ENCODE results near the gene SEMA6A. TPM values are rescaled to one million over a fixed set of nuclear protein-coding genes. Genes with fewer than 3 reads are reported as not detected.

SEMA6A gene
- total RNA-seq, 1 experiment from 2014 or later, result not detected

DNA sequence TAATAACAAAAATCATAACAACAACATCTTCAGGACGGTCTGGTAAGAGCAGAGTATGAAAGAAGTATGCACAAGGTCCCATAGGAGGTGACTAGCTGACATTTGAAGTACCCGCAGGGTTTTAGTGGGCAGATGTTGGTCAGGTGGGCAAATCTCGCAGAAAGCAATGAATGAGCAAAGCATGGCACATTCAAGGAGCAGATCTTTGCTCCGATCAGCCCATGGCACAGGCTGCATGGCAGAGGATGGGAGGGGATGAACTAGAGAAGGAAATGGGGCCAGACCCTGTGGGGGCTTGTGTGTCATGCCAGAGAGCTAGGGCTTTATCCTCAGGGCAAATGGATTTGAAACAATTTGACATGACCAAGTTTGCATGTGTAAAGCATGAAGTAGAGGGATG, 90.0 kb downstream of the SEMA6A start:
- no peak overlapping the region for H3K9ac ChIP-seq (ENCODE audit: low read length)
- no peaks in the 10 kb centered on the region for H4K20me1 ChIP-seq (ENCODE audit: insufficient read depth, low read depth, low read length)
- no peak for DNase-seq
- H3K27me3 ChIP-seq (ENCODE audit: low read length), result no peaks in the 10 kb centered on the region
- no peak overlapping the region for H3K4me2 ChIP-seq (ENCODE audit: low read depth, low read length, poor library complexity, severe bottlenecking)
- H3K9me3 ChIP-seq (ENCODE audit: low read length), result no peaks in the 10 kb centered on the region
- no peak overlapping the region for H3K4me3 ChIP-seq (ENCODE audit: low read length)
- H3K36me3 ChIP-seq (ENCODE audit: insufficient read depth, low read length), result no peaks in the 10 kb centered on the region
- H3K4me1 ChIP-seq (ENCODE audit: low read length), result no peaks in the 10 kb centered on the region
- no peaks in the 10 kb centered on the region for H3K79me2 ChIP-seq (ENCODE audit: low read length)
- H3K9me2 ChIP-seq (replicated peaks; ENCODE audit: insufficient read depth, low read length), result no peaks in the 10 kb centered on the region
- no peak overlapping the region for H2AFZ ChIP-seq (ENCODE audit: low read length)
- no peak overlapping the region for H3K27ac ChIP-seq (ENCODE audit: low read length)

DNA sequence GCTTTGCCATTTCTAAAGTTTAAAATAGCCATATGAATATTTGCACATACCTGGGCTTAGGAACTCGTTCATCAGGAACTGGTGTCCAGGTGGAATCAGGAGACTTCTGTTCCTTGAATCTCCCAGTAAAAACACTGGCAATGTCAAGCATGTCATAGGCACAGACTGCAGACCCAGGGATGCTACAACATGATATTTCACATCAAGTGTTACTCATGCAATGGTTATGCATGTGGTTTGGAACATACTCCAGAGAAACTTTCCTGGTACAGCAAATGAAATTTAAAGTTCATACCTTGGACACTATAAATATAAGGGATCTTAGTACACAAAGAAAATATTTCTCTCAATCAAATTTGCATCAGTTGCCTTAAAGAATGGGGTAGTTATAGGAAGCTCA, 92.2 kb downstream of the SEMA6A start:
- no peaks in the 10 kb centered on the region for H3K79me2 ChIP-seq (ENCODE audit: low read length)
- no peak overlapping the region for H2AFZ ChIP-seq (ENCODE audit: low read length)
- H3K4me1 ChIP-seq (ENCODE audit: low read length), result no peaks in the 10 kb centered on the region
- DNase-seq, result no peak
- H3K9ac ChIP-seq (ENCODE audit: low read length), result no peak overlapping the region
- no peaks in the 10 kb centered on the region for H4K20me1 ChIP-seq (ENCODE audit: insufficient read depth, low read depth, low read length)
- no peak overlapping the region for H3K4me2 ChIP-seq (ENCODE audit: low read depth, low read length, poor library complexity, severe bottlenecking)
- H3K27ac ChIP-seq (ENCODE audit: low read length), result no peak overlapping the region
- H3K27me3 ChIP-seq (ENCODE audit: low read length), result no peaks in the 10 kb centered on the region
- H3K4me3 ChIP-seq (ENCODE audit: low read length), result no peak overlapping the region
- H3K9me2 ChIP-seq (replicated peaks; ENCODE audit: insufficient read depth, low read length), result no peaks in the 10 kb centered on the region
- H3K36me3 ChIP-seq (ENCODE audit: insufficient read depth, low read length), result no peaks in the 10 kb centered on the region
- no peaks in the 10 kb centered on the region for H3K9me3 ChIP-seq (ENCODE audit: low read length)

DNA sequence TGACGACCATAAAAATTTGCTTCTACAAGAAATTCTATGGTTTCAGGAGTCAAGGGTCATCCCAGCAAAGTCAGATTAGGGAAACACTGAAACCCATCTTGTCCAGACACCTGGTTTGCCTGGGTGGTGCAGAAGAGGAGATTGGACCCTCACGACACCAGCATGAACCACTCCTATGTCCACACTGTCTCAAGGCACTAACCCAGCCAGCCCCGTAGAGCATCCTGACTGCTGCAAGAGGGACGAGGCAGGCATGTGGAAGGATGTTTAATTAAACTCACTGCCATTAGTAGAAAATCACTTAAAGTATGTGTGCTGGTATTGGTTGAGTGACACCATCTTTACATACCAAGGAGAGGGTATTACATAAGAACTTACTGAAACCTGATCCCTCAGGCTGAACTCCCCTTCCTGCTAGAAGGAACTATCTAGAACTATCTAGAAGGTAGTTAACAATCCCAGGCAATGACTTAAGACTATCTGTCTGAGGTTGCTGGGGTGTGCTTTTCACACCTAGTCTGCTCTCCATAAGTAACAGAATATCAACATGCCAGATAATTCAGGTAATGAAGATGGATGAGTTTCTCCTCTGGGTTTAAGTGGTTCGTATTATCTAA, 93.6 kb downstream of the SEMA6A start:
- H3K4me1 ChIP-seq (ENCODE audit: low read length), result no peaks in the 10 kb centered on the region
- no peak overlapping the region for H3K4me2 ChIP-seq (ENCODE audit: low read depth, low read length, poor library complexity, severe bottlenecking)
- no peaks in the 10 kb centered on the region for H3K79me2 ChIP-seq (ENCODE audit: low read length)
- H3K36me3 ChIP-seq (ENCODE audit: insufficient read depth, low read length), result no peaks in the 10 kb centered on the region
- no peak overlapping the region for H3K4me3 ChIP-seq (ENCODE audit: low read length)
- no peak overlapping the region for H3K9ac ChIP-seq (ENCODE audit: low read length)
- no peak for DNase-seq
- no peaks in the 10 kb centered on the region for H3K27me3 ChIP-seq (ENCODE audit: low read length)
- no peaks in the 10 kb centered on the region for H3K9me2 ChIP-seq (replicated peaks; ENCODE audit: insufficient read depth, low read length)
- peaks cover 5% of the 10 kb centered on the region for H3K9me3 ChIP-seq (ENCODE audit: low read length)
- no peak overlapping the region for H2AFZ ChIP-seq (ENCODE audit: low read length)
- no peaks in the 10 kb centered on the region for H4K20me1 ChIP-seq (ENCODE audit: insufficient read depth, low read depth, low read length)
- no peak overlapping the region for H3K27ac ChIP-seq (ENCODE audit: low read length)

- Histone ChIP-seq H3K27ac (ENCODE audit: low read length) (no peak overlapping the region), H3K4me3 (ENCODE audit: low read length) (no peak overlapping the region), H3K9me3 (ENCODE audit: low read length) (peaks cover 5% of the 10 kb centered on the region), H3K79me2 (ENCODE audit: low read length) (no peaks in the 10 kb centered on the region), H3K9me2 (replicated peaks; ENCODE audit: insufficient read depth, low read length) (no peaks in the 10 kb centered on the region), H3K4me1 (ENCODE audit: low read length) (no peaks in the 10 kb centered on the region), H4K20me1 (ENCODE audit: insufficient read depth, low read depth, low read length) (no peaks in the 10 kb centered on the region), H3K36me3 (ENCODE audit: insufficient read depth, low read length) (no peaks in the 10 kb centered on the region), H2AFZ (ENCODE audit: low read length) (no peak overlapping the region), H3K27me3 (ENCODE audit: low read length) (no peaks in the 10 kb centered on the region), H3K4me2 (ENCODE audit: low read depth, low read length, poor library complexity, severe bottlenecking) (no peak overlapping the region), H3K9ac (ENCODE audit: low read length) (no peak overlapping the region)
- no peak for DNase-seq
Measured at GRCh38 chr5:116479776-116480675, 94.6 kb downstream of the SEMA6A start.

DNA sequence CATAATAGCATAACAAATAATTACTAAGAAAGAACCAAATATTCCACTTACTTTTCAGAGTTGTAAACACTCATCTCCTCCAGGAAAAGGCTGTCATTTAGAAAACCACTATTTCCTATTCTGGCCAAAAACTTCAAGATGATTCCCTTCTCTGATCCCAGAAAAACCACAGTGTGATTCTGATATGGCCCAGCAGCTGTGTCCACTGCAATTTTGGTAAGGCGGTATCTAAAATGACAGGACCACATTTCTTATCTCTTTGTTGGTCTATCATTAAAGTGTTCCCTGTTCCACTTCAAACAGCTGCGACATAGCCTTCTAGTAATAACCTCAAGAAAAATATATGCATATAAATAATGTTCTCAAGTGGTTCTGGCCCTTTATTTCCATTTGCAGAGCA, 96.1 kb downstream of the SEMA6A start:
- Histone ChIP-seq H3K36me3 (ENCODE audit: insufficient read depth, low read length) (no peaks in the 10 kb centered on the region), H4K20me1 (ENCODE audit: insufficient read depth, low read depth, low read length) (no peaks in the 10 kb centered on the region), H3K79me2 (ENCODE audit: low read length) (no peaks in the 10 kb centered on the region), H3K4me3 (ENCODE audit: low read length) (no peak overlapping the region), H3K9me2 (replicated peaks; ENCODE audit: insufficient read depth, low read length) (no peaks in the 10 kb centered on the region; the same call in 1 of the 2 replicates), H3K4me1 (ENCODE audit: low read length) (no peaks in the 10 kb centered on the region), H2AFZ (ENCODE audit: low read length) (no peak overlapping the region), H3K27me3 (ENCODE audit: low read length) (no peaks in the 10 kb centered on the region), H3K9ac (ENCODE audit: low read length) (no peak overlapping the region), H3K27ac (ENCODE audit: low read length) (no peak overlapping the region), H3K4me2 (ENCODE audit: low read depth, low read length, poor library complexity, severe bottlenecking) (no peak overlapping the region), H3K9me3 (ENCODE audit: low read length) (peaks cover 5% of the 10 kb centered on the region)
- DNase-seq, result no peak

- no peaks in the 10 kb centered on the region for H3K27me3 ChIP-seq (ENCODE audit: low read length)
- no peaks in the 10 kb centered on the region; the same call in 1 of the 2 replicates for H3K9me2 ChIP-seq (replicated peaks; ENCODE audit: insufficient read depth, low read length)
- H3K4me2 ChIP-seq (ENCODE audit: low read depth, low read length, poor library complexity, severe bottlenecking), result no peak overlapping the region
- H3K4me1 ChIP-seq (ENCODE audit: low read length), result no peaks in the 10 kb centered on the region
- no peak overlapping the region for H3K9ac ChIP-seq (ENCODE audit: low read length)
- H3K36me3 ChIP-seq (ENCODE audit: insufficient read depth, low read length), result no peaks in the 10 kb centered on the region
- no peaks in the 10 kb centered on the region for H4K20me1 ChIP-seq (ENCODE audit: insufficient read depth, low read depth, low read length)
- peaks cover 5% of the 10 kb centered on the region for H3K9me3 ChIP-seq (ENCODE audit: low read length)
- no peak overlapping the region for H3K4me3 ChIP-seq (ENCODE audit: low read length)
- H2AFZ ChIP-seq (ENCODE audit: low read length), result no peak overlapping the region
- no peak overlapping the region for H3K27ac ChIP-seq (ENCODE audit: low read length)
- DNase-seq, result no peak
- H3K79me2 ChIP-seq (ENCODE audit: low read length), result no peaks in the 10 kb centered on the region
Measured at GRCh38 chr5:116476897-116477537, 97.6 kb downstream of the SEMA6A start.

DNA sequence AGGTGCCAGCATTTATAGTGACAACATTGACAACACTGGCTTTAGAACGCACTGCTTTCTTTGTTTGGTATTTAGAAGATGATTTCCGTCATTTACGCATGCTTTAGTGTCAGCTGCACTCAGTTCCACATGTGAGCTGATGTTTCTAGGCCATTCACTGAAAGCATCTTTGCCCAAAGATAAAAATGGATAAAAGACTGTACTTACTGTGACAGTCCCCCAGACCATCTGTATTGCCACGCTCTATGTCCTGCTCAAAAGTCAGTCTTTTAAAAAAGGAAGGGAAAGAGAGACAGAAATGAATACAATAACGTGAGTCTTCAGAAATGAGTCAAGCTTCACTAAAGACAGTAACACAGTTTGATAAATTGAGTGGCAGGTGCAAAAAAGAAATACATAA, 99.3 kb downstream of the SEMA6A start:
- Histone ChIP-seq H3K36me3 (ENCODE audit: insufficient read depth, low read length) (no peaks in the 10 kb centered on the region), H3K27me3 (ENCODE audit: low read length) (no peaks in the 10 kb centered on the region), H3K4me3 (ENCODE audit: low read length) (no peak overlapping the region), H2AFZ (ENCODE audit: low read length) (no peak overlapping the region), H3K9me2 (replicated peaks; ENCODE audit: insufficient read depth, low read length) (no peaks in the 10 kb centered on the region; the same call in 1 of the 2 replicates), H3K79me2 (ENCODE audit: low read length) (no peaks in the 10 kb centered on the region), H3K9me3 (ENCODE audit: low read length) (peaks cover 5% of the 10 kb centered on the region), H4K20me1 (ENCODE audit: insufficient read depth, low read depth, low read length) (no peaks in the 10 kb centered on the region), H3K9ac (ENCODE audit: low read length) (no peak overlapping the region), H3K4me2 (ENCODE audit: low read depth, low read length, poor library complexity, severe bottlenecking) (no peak overlapping the region), H3K4me1 (ENCODE audit: low read length) (no peaks in the 10 kb centered on the region), H3K27ac (ENCODE audit: low read length) (no peak overlapping the region)
- no peak for DNase-seq

GRCh38 chr5:116473706-116474105, 100.9 kb downstream of the SEMA6A start:
- Histone ChIP-seq H4K20me1 (ENCODE audit: insufficient read depth, low read depth, low read length) (no peaks in the 10 kb centered on the region), H3K27ac (ENCODE audit: low read length) (no peak overlapping the region), H3K9me2 (replicated peaks; ENCODE audit: insufficient read depth, low read length) (no peaks in the 10 kb centered on the region; the same call in 1 of the 2 replicates), H3K4me3 (ENCODE audit: low read length) (no peak overlapping the region), H3K79me2 (ENCODE audit: low read length) (no peaks in the 10 kb centered on the region), H2AFZ (ENCODE audit: low read length) (no peak overlapping the region), H3K4me2 (ENCODE audit: low read depth, low read length, poor library complexity, severe bottlenecking) (no peak overlapping the region), H3K9ac (ENCODE audit: low read length) (no peak overlapping the region), H3K4me1 (ENCODE audit: low read length) (no peaks in the 10 kb centered on the region), H3K36me3 (ENCODE audit: insufficient read depth, low read length) (no peaks in the 10 kb centered on the region), H3K9me3 (ENCODE audit: low read length) (peaks cover 5% of the 10 kb centered on the region), H3K27me3 (ENCODE audit: low read length) (no peaks in the 10 kb centered on the region)
- DNase-seq, result no peak
